OCI-LY3 (cell line): ENCODE measurements around the gene FANCE.

ENCODE experiments used
- H2AFZ ChIP-seq: fragments of 200-600, 300-600 bp; shearing (Covaris generic); 2 replicates; pipeline ENCODE4 v1.6.0; 2014; ENCODE audit warnings: antibody characterized with exemption, low read depth, low read length
- H3K27ac ChIP-seq: fragments of 200-600, 300-600 bp; sonication (generic); 2 replicates; pipeline ENCODE4 v1.5.1; 2014; ENCODE audit warnings: mild to moderate bottlenecking, low read length, moderate library complexity, mixed read lengths
- H3K27me3 ChIP-seq: fragments of 200-600, 300-600 bp; sonication (generic); 2 replicates; pipeline ENCODE4 v1.6.1; 2014; ENCODE audit warnings: low read depth, low read length, mixed read lengths
- H3K36me3 ChIP-seq: fragments of 200-600, 300-600 bp; sonication (generic); replicated peaks from 2 replicates; pipeline ENCODE3; 2014; ENCODE audit warnings: low read depth, low read length, mixed read lengths
- H3K4me1 ChIP-seq: fragments of 300-600, 200-600 bp; sonication (generic); 2 replicates; pipeline ENCODE4 v1.6.1; 2014; ENCODE audit warnings: low read length, mixed read lengths
- H3K4me2 ChIP-seq: fragments of 200-600, 300-600 bp; sonication (generic); 2 replicates; pipeline ENCODE4 v1.6.1; 2014; ENCODE audit warnings: low read length, mixed read lengths
- H3K4me3 ChIP-seq: fragments of 300-600, 200-600 bp; sonication (generic); 2 replicates; pipeline ENCODE4 v1.5.1; 2014; ENCODE audit warnings: antibody characterized with exemption, mild to moderate bottlenecking, low read length, moderate library complexity
- H3K79me2 ChIP-seq: fragments of 300-600, 200-600 bp; shearing (Covaris generic); 2 replicates; pipeline ENCODE4 v1.6.1; 2014; ENCODE audit warnings: mild to moderate bottlenecking, low read length, mixed read lengths
- H3K9ac ChIP-seq: fragments of 300-600, 200-600 bp; shearing (Covaris generic); 2 replicates; pipeline ENCODE4 v1.6.0; 2014; ENCODE audit warnings: mild to moderate bottlenecking, low read length, moderate library complexity
- H3K9me3 ChIP-seq: fragments of 200-600, 300-600 bp; shearing (Covaris generic); 2 replicates; pipeline ENCODE4 v1.6.1; 2014; ENCODE audit warnings: low read length, mixed read lengths; ENCODE audit not compliant: insufficient read depth
- H4K20me1 ChIP-seq: fragments of 200-600, 300-600 bp; sonication (generic); 2 replicates; pipeline ENCODE4 v1.6.1; 2016; ENCODE audit warnings: low read length, mixed read lengths; ENCODE audit not compliant: insufficient read depth
- CTCF ChIP-seq: fragments of 200-600, 300-600 bp; sonication (generic); IDR thresholded peaks from 2 replicates; pipeline ENCODE4 v1.5.1; 2014; ENCODE audit warnings: antibody characterized with exemption, low read length, low read depth
- EZH2phosphoT487 ChIP-seq: fragments of 200-600 bp; shearing (Covaris generic); IDR thresholded peaks from 2 replicates; pipeline ENCODE4 v1.6.1; 2018; ENCODE audit warnings: antibody characterized with exemption, mixed run types, low read depth

Gene FANCE

GRCh38 chr6:35489995-35490791 lies 38.1 kb downstream of the FANCE start:
- Histone ChIP-seq H3K9me3 (no peaks in the 10 kb centered on the region), H4K20me1 (no peaks in the 10 kb centered on the region), H3K27ac (no peak overlapping the region), H2AFZ (0 out of 2 replicates have a peak overlapping the region, but pooled peaks have one; percentile 21), H3K4me3 (peak overlapping the region; percentile 61), H3K9ac (peak overlapping the region; percentile 35), H3K79me2 (no peaks in the 10 kb centered on the region), H3K27me3 (peaks cover 17% of the 10 kb centered on the region; the same call in 1 of the 2 replicates), H3K4me2 (peak overlapping the region; percentile 77), H3K36me3 (no peaks in the 10 kb centered on the region), H3K4me1 (peaks cover 19% of the 10 kb centered on the region)
- TF ChIP-seq CTCF (no peak), EZH2phosphoT487 (no peak)

- Histone ChIP-seq H3K4me3 (peak overlapping the region; percentile 61), H3K27ac (no peak overlapping the region), H3K36me3 (no peaks in the 10 kb centered on the region), H3K27me3 (peaks cover 17% of the 10 kb centered on the region; the same call in 1 of the 2 replicates), H3K79me2 (no peaks in the 10 kb centered on the region), H3K4me1 (peaks cover 19% of the 10 kb centered on the region), H2AFZ (no peak overlapping the region), H3K9me3 (no peaks in the 10 kb centered on the region), H3K4me2 (peak overlapping the region; percentile 77), H3K9ac (no peak overlapping the region), H4K20me1 (no peaks in the 10 kb centered on the region)
- TF ChIP-seq EZH2phosphoT487 (no peak), CTCF (no peak)
Observed at GRCh38 chr6:35490821-35491557, 38.9 kb downstream of the FANCE start.

- Histone ChIP-seq H3K36me3 (no peaks in the 10 kb centered on the region), H3K4me3 (no peak overlapping the region), H2AFZ (no peak overlapping the region), H3K9me3 (no peaks in the 10 kb centered on the region), H3K79me2 (no peaks in the 10 kb centered on the region), H3K27me3 (peaks cover 17% of the 10 kb centered on the region; the same call in 1 of the 2 replicates), H3K27ac (no peak overlapping the region), H4K20me1 (no peaks in the 10 kb centered on the region), H3K9ac (no peak overlapping the region), H3K4me2 (no peak overlapping the region), H3K4me1 (peaks cover 19% of the 10 kb centered on the region)
- no peak for TF ChIP-seq CTCF
- no peak for TF ChIP-seq EZH2phosphoT487
Observed at GRCh38 chr6:35491558-35492257, 39.6 kb downstream of the FANCE start.
